ENCODE results near the gene ALDH2.
"Not testable (repeated sequence)": the region's sequence is repeated elsewhere in the genome, so short reads cannot be mapped to it uniquely, and the experiment has no call there.

The ALDH2 gene

DNA sequence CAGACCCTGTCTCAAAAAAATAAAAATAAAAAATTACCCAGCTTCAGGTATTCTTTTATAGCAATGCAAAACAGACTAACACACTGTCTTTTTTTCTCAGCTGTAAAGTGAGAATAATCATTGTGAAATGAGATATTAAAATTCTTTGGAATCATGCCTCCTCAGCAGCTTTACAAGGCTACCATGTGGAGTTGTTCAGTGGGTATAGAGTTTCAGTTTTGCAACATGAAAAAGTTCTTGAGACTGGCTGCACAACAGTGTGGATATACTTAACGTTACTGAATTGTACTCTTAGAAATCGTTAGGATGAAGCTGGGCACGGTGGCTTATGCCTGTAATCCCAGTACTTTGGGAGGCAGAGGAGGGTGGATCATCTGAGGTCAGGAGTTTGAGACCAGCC is 59.6 kb downstream of the ALDH2 start:
- Mint-ChIP-seq H3K9me3 (no peaks in the 10 kb centered on the region), H3K4me1 (no peaks in the 10 kb centered on the region), H3K36me3 (ENCODE audit: insufficient read depth) (no peaks in the 10 kb centered on the region), H3K27ac (ENCODE audit: low read depth) (no peak overlapping the region), H3K27me3 (peaks cover 45% of the 10 kb centered on the region), H3K4me3 (no peak overlapping the region)
- no peak for ATAC-seq (replicated peaks; ENCODE audit: extremely low read depth, poor library complexity, severe bottlenecking)
- no peak for DNase-seq (ENCODE audit: low spot score in 2 of 2)

DNA sequence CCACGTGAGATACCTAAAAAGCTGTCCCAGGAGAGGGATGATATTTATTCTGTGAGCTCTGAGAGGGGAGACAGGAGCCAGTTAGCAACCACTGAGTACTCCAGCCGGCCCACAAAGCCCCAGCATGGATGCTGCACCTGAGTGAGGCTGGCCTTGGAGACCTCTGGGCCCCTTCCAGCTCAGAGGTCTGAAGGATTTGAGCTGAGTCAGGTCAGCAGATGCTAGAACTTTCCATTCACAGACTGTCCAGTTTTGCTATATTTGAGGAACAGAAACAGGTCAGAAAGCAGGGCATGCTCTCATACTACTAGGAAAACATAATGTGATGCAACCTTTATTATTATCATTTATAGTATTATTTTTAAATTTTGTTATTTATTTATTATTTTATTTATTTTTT is 60.3 kb downstream of the ALDH2 start:
- Mint-ChIP-seq H3K36me3 (ENCODE audit: insufficient read depth) (no peaks in the 10 kb centered on the region), H3K4me3 (no peak overlapping the region), H3K9me3 (no peaks in the 10 kb centered on the region), H3K27me3 (peaks cover 39% of the 10 kb centered on the region), H3K4me1 (no peaks in the 10 kb centered on the region), H3K27ac (ENCODE audit: low read depth) (no peak overlapping the region)
- ATAC-seq (replicated peaks; ENCODE audit: extremely low read depth, poor library complexity, severe bottlenecking) (no peak), DNase-seq (ENCODE audit: low spot score in 2 of 2) (no peak)

- H3K4me3 Mint-ChIP-seq = no peak overlapping the region
- no peak overlapping the region for H3K27ac Mint-ChIP-seq (ENCODE audit: low read depth)
- H3K36me3 Mint-ChIP-seq (ENCODE audit: insufficient read depth) = no peaks in the 10 kb centered on the region
- DNase-seq (ENCODE audit: low spot score in 2 of 2) (no peak), ATAC-seq (replicated peaks; ENCODE audit: extremely low read depth, poor library complexity, severe bottlenecking) (no peak)
- no peaks in the 10 kb centered on the region for H3K9me3 Mint-ChIP-seq
- no peaks in the 10 kb centered on the region for H3K4me1 Mint-ChIP-seq
- H3K27me3 Mint-ChIP-seq = peaks cover 36% of the 10 kb centered on the region
These were observed 61.2 kb downstream of the ALDH2 start for GRCh38 chr12:111827907-111828306.

DNA sequence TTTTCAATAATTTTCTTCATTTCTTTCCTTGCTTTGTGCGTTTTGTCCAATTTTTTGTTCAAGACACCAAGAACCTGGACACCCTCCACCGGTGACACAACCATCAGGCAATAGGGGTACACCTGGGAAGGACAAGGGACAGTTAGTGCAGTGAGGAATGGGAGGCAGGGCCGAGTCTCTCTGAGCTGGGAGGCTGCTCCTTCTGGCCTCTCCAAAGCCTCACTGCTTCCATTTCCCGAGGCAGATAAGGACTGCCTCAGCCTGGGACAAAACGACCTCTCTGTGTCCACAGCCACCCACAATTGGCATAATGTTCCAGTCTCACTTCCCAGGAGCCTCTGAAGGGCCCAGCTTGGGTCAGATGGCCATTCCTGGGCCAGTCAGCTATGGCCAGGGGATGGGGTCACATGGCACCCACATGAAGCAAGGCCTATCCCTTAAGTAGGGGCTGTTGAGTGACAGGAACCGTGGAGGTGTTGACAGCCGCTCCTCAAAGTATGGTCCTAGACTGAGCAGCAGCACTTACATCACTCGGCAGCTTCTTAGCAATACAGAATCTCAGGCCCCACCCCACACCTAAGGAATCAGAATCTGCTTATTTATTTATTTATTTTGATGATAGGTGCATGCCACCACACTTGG is 61.7 kb downstream of the ALDH2 start:
- Mint-ChIP-seq H3K27ac (ENCODE audit: low read depth) (no peak overlapping the region), H3K27me3 (peaks cover 31% of the 10 kb centered on the region), H3K4me1 (no peaks in the 10 kb centered on the region)

DNA sequence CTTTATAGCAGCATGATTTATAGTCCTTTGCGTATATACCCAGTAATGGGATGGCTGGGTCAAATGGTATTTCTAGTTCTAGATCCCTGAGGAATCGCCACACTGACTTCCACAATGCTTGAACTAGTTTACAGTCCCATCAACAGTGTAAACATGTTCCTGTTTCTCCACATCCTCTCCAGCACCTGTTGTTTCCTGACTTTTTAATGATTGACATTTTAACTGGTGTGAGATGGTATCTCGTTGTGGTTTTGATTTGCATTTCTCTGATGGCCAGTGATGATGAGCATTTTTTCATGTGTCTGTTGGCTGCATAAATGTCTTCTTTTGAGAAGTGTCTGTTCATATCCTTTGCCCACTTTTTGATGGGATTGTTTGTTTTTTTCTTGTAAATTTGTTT is 62.9 kb downstream of the ALDH2 start:
- H3K27me3 Mint-ChIP-seq = peaks cover 20% of the 10 kb centered on the region
- H3K9me3 Mint-ChIP-seq; H3K4me1 Mint-ChIP-seq; H3K27ac Mint-ChIP-seq (ENCODE audit: low read depth); ATAC-seq (replicated peaks; ENCODE audit: extremely low read depth, poor library complexity, severe bottlenecking); H3K36me3 Mint-ChIP-seq (ENCODE audit: insufficient read depth); DNase-seq (ENCODE audit: low spot score in 2 of 2); H3K4me3 Mint-ChIP-seq: not testable (repeated sequence)

More for the DNA sequence above, 61.7 kb downstream of the ALDH2 start:
- Mint-ChIP-seq H3K4me3 (no peak overlapping the region), H3K9me3 (no peaks in the 10 kb centered on the region), H3K36me3 (ENCODE audit: insufficient read depth) (no peaks in the 10 kb centered on the region)
- DNase-seq (ENCODE audit: low spot score in 2 of 2) (no peak), ATAC-seq (replicated peaks; ENCODE audit: extremely low read depth, poor library complexity, severe bottlenecking) (no peak)

DNA sequence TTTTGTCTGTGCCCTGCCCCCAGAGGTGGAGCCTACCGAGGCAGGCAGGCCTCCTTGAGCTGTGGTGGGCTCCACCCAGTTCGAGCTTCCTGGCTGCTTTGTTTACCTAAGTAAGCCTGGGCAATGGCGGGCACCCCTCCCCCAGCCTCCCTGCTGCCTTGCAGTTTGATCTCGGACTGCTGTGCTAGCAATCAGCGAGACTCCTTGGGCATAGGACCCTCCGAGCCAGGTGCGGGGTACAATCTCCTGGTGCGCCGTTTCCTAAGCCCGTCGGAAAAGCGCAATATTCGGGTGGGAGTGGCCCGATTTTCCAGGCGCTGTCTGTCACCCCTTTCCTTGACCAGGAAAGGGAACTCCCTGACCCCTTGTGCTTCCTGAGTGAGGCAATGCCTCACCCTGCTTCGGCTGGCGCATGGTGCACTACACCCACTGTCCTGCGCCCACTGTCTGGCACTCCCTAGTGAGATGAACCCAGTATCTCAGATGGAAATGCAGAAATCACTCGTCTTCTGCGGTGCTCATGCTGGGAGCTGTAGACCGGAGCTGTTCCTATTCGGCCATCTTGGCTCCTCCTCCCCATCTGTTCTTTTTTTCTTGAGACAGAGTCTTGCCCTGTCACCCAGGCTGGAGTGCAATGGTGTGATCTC is 68.1 kb downstream of the ALDH2 start:
- H3K4me3 Mint-ChIP-seq = peak overlapping the region; percentile 46
- not testable (repeated sequence) for H3K27me3 Mint-ChIP-seq; H3K9me3 Mint-ChIP-seq; ATAC-seq (replicated peaks; ENCODE audit: extremely low read depth, poor library complexity, severe bottlenecking); DNase-seq (ENCODE audit: low spot score in 2 of 2)
- peaks cover 19% of the 10 kb centered on the region for H3K4me1 Mint-ChIP-seq
- H3K27ac Mint-ChIP-seq (ENCODE audit: low read depth) = peak overlapping the region; percentile 25
- H3K36me3 Mint-ChIP-seq (ENCODE audit: insufficient read depth) = peaks cover 11% of the 10 kb centered on the region

GRCh38 chr12:111835531-111836181 is 68.9 kb downstream of the ALDH2 start:
- Mint-ChIP-seq H3K4me1 (peaks cover 27% of the 10 kb centered on the region), H3K36me3 (ENCODE audit: insufficient read depth) (peaks cover 11% of the 10 kb centered on the region)
- not testable (repeated sequence) for H3K27ac Mint-ChIP-seq (ENCODE audit: low read depth); H3K4me3 Mint-ChIP-seq; H3K27me3 Mint-ChIP-seq; ATAC-seq (replicated peaks; ENCODE audit: extremely low read depth, poor library complexity, severe bottlenecking); DNase-seq (ENCODE audit: low spot score in 2 of 2); H3K9me3 Mint-ChIP-seq

- Mint-ChIP-seq H3K9me3 (no peaks in the 10 kb centered on the region), H3K27ac (ENCODE audit: low read depth) (no peak overlapping the region), H3K27me3 (no peaks in the 10 kb centered on the region), H3K4me1 (peaks cover 39% of the 10 kb centered on the region), H3K4me3 (no peak overlapping the region), H3K36me3 (ENCODE audit: insufficient read depth) (peaks cover 25% of the 10 kb centered on the region)
- ATAC-seq (replicated peaks; ENCODE audit: extremely low read depth, poor library complexity, severe bottlenecking) = no peak
- no peak for DNase-seq (ENCODE audit: low spot score in 2 of 2)
These were observed 71.6 kb downstream of the ALDH2 start for GRCh38 chr12:111838353-111838752.

- H3K4me3 Mint-ChIP-seq = peak overlapping the region; percentile 83
- H3K36me3 Mint-ChIP-seq (ENCODE audit: insufficient read depth) = peaks cover 29% of the 10 kb centered on the region
- no peaks in the 10 kb centered on the region for H3K27me3 Mint-ChIP-seq
- ATAC-seq (replicated peaks; ENCODE audit: extremely low read depth, poor library complexity, severe bottlenecking) (no peak), DNase-seq (ENCODE audit: low spot score in 2 of 2) (no peak)
- no peaks in the 10 kb centered on the region for H3K9me3 Mint-ChIP-seq
- peaks cover 39% of the 10 kb centered on the region for H3K4me1 Mint-ChIP-seq
- peak overlapping the region; percentile 99 for H3K27ac Mint-ChIP-seq (ENCODE audit: low read depth)
These were observed 74.1 kb downstream of the ALDH2 start for GRCh38 chr12:111840807-111841206.

GRCh38 chr12:111841236-111841749 is 74.6 kb downstream of the ALDH2 start:
- H3K27ac Mint-ChIP-seq (ENCODE audit: low read depth) = peak overlapping the region; percentile 99
- DNase-seq (ENCODE audit: low spot score in 2 of 2) (no peak), ATAC-seq (replicated peaks; ENCODE audit: extremely low read depth, poor library complexity, severe bottlenecking) (no peak)
- H3K4me3 Mint-ChIP-seq = peak overlapping the region; percentile 83
- H3K27me3 Mint-ChIP-seq = no peaks in the 10 kb centered on the region
- H3K36me3 Mint-ChIP-seq (ENCODE audit: insufficient read depth) = peaks cover 32% of the 10 kb centered on the region
- H3K9me3 Mint-ChIP-seq = no peaks in the 10 kb centered on the region
- H3K4me1 Mint-ChIP-seq = peaks cover 44% of the 10 kb centered on the region

DNA sequence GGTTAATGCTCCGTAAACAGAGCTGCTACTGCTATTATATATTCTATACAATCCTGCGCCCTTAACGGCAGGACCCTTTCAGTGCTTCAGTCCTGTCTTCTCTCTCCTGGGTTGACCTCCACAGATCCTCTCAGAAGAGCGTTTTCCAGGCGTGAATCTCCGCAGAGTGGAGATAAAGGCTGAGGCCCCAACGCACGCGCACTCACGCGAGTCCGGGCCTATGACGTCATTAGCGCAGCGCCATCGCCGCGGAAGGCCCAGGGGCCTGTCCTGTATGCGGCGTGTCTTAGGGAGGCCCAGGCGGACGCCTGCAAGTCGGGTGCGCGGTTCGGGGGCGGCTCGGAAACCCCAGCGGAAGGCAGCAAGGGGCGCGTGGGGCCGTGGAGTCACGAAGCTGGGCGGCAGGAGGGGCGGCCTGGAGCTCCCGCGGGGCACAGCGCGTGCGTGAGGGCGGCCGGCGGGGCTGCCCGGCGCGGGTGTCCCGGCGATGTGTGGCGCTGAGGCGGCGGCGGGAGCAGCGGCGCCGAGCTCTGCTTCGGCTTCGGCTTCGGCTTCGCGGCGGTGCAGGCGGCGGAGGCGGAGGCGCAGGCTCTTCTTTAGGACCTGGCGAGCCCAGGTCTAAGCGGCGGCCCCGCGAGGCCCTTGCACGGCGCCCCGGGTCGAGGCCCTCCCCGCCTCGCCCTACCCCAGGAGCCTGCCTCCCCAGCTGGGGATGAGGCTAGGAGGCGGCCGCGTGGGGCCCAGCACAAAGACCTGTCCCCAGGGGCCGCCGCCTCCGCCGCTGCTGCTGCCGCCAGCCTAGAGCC is 75.2 kb downstream of the ALDH2 start, which contains the start of gene MAPKAPK5:
TSS of gene MAPKAPK5 (plus strand) at position 479 of the 806 bp plus-strand sequence. CDS start 506 bp downstream, outside the sequence.
- H3K9me3 Mint-ChIP-seq = no peaks in the 10 kb centered on the region
- DNase-seq (ENCODE audit: low spot score in 2 of 2) (peak; percentile 98), ATAC-seq (replicated peaks; ENCODE audit: extremely low read depth, poor library complexity, severe bottlenecking) (peak; percentile 91)
- H3K27ac Mint-ChIP-seq (ENCODE audit: low read depth) = peak within 1 kb of the TSS; percentile 99
- H3K4me3 Mint-ChIP-seq = peak within 1 kb of the TSS; percentile 83
- H3K27me3 Mint-ChIP-seq = no peaks in the 10 kb centered on the region
- H3K4me1 Mint-ChIP-seq = peaks cover 47% of the 10 kb centered on the region
- H3K36me3 Mint-ChIP-seq (ENCODE audit: insufficient read depth) = peaks cover 35% of the 10 kb centered on the region

Measured in central memory CD8-positive, alpha-beta T cell (primary cell).